Activated naive CD4-positive, alpha-beta T cell treated with Interleukin-2 at 50 U/mL for 16 hours (primary cell): ENCODE results near the gene AKT2.

ENCODE experiments used
- DNase-seq: peaks from one replicate; pipeline ENCODE4 v3.0.0-alpha.2; 2020

AKT2 gene

GRCh38 chr19:40298026-40298425 is 12.9 kb upstream of the AKT2 start:
- no peak for DNase-seq

DNA sequence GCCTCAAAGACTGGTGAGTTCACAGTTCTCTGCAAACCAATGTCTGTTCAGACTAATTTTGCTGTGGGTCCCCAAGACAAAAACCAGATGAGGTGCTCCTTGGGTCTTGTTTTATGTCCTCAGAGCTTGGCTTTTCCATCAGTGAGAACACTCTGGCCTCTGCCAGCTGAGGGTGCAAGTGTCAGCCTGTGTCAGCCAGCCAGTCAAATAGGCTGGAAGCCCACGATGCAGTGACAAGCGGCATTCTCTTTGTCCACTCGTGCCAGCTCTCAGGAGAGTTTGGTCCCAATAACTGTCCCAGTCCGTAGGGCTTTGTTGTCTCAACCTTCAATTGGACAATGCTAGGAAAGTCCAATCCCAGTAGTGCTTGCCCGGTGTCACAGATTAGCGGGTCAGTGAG is 9.4 kb upstream of the AKT2 start:
- no peak for DNase-seq

- no peak for DNase-seq
Measured at GRCh38 chr19:40286971-40287421, 1.9 kb upstream of the AKT2 start.

DNA sequence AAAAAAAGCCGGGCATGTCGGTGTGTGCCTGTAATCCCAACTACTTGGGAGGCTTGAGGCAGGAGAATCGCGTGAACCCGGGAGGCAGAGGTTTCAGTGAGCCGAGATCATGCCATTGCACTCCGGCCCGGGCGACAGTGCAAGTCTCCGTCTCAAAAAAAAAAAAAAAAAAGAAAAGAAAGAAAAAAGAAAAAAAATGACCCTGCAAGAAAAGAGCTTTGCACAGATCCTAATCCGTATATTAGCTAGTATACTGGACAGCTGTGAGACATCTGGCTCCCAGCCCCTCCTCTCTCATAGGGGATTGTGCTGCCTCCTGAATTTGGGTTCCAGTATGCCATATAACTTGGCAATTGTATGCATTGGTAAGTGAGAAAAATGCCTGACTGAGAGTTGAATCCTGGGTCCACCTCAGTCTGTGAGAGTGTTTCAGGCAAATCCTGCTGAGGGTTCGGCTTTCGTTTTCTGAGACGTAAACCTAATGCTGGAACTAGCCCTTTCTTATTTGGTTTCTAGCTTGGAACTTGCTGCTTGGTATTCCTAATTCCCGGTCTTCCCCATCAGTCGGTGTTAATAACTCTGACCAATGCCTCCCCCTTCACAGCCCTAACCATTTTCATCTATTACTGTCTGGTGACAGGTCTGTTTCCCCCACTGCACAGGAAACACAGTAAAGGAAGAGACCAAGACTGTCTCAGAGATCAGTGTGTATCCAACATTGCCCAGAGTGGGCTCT is 1.3 kb upstream of the AKT2 start:
- DNase-seq = no peak

DNA sequence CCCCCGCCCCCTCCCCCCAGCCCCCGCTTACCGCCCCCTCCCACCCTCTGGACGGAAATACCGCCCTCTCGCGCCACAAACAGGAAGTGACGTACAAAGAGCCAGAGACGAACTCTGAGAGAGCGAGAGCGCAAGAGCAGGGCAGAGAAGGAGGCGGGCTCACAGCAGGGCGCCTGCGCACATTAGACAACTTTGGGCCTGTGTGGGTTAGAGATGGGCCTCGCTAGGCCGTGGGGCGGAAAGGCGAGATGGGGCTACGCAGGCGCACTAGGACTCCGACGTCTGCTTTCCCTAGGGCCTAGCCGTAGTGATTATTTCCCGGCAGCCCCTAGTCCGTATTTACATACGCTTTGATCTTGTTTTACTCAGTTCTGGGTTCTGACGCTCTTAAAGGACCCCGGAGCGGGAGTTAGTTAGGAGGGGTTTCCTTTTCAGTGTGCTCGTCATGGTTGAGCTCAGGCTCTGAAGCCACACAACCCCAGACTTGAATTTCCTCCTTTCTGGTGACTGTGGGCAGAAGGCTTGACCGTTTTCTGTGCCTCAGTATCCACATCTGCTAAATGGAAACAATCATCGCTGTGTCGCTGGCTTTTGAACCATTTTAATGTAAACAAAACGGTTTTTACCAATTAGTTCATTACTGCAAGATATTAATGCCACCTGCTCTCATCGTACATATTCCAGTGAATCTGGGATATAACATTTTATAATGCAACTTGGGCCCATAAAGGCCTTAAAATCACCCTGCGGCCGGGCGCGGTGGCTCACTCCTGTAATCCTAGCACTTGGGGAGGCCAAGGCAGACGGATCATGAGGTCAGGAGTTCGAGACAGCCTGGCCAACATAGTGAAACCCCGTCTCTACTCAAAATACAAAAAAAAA is 449 bp upstream of the AKT2 start:
- peak; percentile 99 for DNase-seq

DNA sequence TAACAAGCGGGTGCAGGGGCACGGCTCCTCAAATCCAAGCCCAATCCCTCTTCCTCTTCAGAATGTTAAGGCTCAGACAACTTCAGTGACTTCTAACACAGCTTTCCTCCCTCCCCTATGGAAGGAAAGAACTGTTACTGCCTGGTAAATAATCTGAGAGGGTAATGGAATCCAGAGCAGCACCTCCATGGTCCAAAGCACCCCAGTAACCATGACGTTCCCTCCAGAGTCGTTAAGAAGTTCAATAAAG is 969 bp downstream of the AKT2 start:
- DNase-seq = no peak

DNA sequence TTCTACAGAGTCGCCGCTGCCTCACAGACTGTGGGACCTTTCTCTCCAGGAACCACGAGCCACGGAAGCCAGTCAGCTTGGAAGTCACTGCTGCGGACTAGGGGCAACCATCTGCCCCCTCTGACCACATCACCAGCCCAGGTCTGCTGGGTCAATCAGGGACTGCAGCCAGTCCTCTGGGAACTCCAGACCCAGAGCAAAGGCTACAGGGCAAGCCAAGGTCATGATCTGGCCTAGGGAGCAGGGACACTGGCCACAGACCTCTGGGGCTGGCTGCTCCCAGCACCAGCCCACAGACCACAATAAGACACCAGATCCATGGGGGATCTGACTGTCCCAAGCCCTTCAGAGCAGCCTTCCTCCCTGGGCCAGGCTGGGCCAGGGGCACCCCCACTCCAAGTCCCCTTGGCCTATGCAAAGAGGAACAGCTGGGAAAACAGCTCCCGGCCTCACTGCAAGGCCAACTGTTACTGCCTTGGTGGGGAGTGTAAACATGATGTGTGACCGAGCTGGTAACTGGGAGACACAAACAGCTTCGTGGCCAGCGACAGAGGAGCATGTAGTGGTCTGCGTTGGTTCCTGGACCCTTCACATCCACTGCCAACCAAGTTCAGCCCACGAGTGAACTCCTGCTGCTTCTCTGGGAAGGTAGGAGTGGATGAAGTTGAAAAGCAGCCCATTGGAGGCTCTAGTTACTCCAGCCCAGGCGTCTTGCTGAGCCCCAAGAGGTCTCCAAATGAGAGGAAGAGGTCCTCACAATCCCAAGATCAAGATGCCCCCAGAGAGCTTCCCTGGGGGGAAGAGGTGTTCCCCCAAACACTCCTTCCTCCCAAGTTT is 1.5 kb downstream of the AKT2 start:
- no peak for DNase-seq

DNA sequence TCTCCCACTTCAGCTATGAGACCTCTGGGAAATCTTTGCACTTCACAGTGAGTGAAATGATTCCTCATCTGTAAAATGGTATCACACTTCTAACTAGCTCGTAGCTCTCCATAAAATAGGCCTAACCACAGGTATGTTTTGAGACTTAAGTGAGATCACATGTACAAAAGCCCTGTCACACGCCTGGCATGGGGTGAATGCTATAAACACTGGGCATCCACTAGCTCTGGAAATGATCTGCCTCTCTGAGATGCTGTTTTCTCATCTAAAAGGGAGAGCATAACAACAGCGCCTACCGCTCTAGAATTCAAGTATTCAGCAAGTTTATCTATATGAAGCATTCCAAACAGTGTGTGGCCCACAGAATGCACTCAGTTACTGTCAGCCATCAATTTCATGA is 2.2 kb downstream of the AKT2 start:
- no peak for DNase-seq

- no peak for DNase-seq
Measured at GRCh38 chr19:40282209-40282580, 3.0 kb downstream of the AKT2 start.

- DNase-seq = no peak
Measured at GRCh38 chr19:40281381-40282208, 3.5 kb downstream of the AKT2 start.

DNA sequence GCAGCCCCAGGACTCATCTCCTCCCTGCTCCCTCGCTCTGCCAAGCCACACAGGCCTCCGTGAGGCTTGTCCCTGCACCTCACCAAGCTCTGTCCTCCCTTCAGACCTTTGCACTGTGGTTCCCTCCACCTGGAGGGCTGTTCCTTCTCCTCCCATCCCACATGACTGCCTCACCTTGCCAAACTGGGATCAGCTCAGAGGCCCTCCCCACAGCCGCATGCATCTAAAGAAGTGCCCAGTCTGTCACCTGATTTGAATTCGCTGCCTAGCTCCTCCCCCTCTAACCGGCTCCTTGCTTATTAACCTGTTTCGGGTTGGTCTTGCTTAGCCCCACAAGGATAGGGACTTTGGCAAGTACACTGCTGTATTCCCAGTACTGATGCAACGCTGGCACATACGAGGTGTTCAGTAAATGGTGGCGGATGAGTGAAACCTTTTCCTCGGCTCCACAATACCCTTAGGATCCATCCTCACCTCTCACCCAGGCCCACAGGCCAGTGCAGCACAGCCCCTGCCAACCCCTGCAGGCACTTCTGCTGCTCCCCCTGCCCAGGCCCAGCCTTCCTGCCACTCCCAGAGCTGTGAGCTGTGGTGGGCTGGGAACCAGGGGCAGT is 4.4 kb downstream of the AKT2 start:
- DNase-seq = no peak

DNA sequence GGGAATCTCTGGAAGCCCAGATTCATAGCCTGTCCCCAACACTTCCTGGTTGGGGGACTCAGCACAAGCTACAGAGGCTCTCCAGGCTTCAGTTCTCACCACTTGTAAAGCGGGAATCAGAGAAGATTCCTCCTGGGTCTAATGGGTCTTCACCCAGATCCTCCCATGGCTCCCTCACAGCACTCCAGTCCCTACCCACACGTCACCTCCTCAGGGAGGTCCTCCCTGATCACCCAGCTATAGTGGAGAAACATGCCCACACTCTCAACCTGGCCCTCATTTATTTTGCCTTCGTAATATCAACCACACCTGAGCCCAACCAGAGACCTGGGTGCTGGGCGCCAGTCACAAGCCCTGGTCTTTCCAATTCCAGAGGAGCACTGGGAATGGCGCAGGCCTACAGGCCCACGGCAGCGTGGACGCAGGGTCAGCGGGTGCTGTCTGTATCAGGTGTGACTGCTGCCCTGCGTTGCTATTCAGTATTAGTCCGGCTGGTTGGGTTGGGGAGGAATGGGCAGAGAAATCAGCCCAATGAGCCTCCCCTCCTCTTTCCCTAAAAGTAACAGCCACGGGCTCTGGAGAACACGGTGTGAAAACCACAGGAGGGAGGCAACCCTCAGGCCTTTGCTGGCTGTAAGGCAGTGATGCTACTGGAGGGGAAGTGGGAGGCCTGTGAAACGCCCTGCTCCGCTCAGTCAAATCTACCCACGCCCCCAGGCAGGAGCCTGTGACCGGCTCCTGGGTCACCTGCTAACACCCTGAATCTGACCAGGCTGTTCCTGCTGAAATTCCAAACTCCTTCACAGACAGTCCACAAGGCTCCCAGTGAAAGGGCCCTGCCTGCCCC is 5.2 kb downstream of the AKT2 start:
- DNase-seq = no peak

DNA sequence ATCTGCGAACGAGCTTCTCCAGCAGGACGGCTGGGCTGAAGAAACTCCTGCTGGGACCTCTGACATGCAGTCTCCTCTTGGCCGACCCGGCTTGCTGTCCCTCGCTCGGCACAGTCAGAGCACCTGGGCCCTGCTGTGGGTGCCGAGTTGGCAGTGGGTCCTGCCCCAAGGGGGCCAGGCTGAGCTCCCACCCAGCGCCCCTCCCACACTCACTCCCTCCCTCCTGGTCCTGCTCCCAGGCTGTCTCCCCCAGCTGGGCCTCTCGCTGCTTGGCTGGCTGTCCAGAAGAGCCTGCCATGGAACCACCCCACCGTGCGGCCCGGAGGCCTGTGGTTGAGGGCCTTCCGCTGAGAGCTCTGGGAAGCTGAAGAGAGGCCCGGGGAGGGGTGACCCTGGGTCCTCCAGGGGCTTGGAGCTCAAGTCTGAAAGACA is 6.0 kb downstream of the AKT2 start:
- DNase-seq = no peak

DNA sequence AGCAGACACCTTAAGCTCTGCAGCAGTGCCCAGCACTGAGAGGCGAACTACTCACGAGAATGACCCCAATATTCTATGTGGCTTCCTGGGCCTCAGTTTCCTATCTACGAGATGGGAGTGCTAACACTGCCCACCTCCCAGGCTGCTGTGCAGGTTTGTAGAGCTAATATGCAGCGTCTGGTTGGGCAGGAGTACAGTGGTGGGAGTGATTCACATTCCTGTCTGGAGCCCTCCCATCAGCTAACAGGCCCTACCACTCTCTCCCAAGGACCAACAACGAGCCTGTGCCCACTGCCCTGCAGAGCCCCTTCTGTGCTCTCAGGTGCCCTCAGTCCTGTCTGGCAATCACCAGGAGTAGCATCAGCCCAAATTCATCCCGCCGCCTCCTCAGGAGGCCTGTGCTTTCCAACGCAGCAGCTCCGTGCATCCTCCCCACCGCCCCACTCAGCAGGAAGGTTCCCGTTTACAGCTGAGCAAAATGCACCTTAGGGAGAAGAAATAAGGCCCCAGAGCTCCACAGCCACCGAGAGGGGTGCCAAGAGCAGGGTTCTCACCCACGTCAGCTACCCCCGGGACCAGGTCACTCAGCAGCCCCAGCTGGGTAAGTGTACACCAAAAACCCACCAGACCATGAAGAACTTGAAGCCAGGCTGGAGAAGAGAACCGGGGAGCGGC is 6.6 kb downstream of the AKT2 start:
- no peak for DNase-seq

DNA sequence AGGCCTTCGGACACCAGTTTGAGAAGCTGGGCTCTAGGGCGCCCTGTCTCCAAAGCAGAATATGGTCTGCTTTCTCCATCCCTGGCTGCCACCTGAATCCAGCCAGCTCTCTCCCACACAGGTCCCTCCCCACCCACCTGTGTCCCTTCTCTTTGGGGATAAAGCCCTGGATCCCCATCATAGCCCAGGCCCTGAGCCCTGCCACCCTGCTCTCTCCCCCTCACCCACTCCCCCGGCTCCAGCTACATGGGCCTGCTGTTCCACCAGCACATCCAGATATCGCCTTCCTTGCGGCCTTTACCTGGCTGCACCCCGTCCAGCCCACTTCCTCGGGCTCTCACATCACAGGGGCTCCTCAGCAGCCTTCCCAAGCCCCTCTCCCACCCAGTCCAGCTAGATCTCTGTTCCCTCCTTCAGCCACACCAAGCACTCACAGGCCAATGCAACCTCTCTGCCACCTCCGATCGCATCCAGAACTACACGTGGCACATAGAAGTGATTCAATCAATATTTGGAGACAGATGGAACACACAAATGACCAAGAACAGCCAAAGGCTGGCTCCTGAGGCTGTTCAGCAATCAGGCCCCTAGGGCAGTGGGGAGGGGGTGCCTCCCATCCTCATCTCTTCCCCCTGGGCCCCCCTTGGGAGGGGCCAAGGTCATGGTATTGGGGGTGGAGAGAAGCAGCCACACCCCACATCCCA is 7.6 kb downstream of the AKT2 start:
- no peak for DNase-seq

GRCh38 chr19:40274585-40275544 is 10.3 kb downstream of the AKT2 start:
- peak; percentile 9 for DNase-seq

DNA sequence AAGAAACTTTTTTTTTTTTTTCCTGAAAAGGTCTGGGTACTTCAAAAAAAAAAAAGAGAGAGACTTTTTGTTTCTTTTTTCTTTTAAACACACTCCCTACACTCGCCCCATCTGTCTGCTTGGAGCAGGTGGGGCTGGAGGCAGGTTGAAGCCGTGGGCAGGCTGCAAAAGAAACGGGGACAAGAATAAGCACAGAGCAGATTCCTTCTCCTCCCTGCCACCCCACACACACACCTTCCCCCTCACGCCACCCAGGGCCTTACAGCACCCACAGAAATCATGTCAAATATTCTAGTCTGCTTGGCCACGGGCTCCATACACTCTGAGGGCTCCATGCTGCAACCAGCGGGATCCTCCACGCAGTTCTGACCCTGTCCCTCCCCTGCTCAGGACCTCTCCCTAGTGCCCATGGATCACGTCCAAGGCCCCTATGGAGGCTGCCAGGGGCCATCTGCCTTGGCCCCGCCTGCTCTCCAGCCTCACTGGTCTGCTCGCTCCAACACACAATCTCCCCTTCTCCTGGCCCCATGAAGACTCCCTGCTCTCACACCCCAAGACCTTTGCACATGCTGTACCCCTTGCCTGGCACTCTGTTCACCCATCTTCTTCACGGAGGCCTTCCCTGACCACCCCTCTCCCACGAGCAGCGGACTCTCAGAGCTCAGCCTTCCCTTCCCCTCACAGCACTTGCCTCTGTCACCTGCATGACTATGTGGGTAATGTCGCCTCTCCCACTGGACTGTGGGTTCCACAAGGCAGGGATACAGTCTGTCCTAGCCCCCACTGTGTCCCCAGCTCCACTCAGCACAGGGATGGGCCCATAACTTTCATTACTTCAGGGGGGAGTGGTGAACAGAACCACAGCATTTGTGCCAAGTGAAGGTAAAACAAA is 11.4 kb downstream of the AKT2 start:
- DNase-seq = no peak

DNA sequence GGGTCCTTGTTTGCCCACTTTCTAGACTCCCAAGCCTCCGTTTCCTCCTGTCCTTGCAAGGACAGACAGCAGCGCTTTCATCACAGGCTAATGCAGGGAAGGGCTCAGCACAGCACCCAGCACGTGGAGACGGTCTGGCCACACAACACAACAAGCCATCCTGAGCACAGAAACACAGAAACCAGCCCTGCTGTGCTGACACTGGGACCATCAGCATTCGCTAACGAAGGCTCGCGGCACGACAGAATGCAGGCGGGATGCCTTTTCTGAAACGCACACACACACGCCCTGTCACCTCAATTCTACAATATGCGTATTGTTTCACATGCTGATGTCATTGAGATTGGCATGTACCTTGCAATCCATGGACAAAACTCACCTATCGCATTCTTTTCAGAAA is 12.9 kb downstream of the AKT2 start:
- DNase-seq = no peak
